Measurements from ENCODE around the gene MAGI2.

DNA sequence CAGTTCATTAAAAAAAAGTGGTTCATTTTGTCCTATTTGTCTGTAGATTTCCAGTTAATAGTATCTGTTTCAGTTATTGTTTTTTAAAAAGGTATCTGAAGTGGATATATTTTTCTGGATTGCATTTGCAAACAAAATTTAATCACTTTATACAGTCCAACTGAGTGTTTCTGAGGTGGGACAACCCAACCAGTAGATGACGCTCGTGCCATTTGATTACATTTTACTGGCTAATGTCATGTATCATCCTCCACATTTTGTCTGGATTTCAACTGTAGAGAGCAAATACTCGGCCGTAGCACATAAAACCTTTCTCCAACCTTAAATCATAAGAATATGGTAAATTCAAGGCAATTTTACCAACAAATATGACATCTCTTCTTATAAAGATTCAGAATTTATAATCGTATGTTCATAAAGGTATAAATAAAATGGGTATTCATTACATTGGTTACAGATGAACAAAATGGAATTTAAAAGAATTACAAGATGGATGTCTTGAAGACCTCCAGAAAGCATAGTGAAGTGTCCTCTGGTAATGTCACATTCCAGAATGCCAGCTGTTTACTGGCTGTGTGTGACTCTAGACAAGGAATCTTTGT, 865.9 kb downstream of the MAGI2 start:
- TF ChIP-seq, protein P1, sequence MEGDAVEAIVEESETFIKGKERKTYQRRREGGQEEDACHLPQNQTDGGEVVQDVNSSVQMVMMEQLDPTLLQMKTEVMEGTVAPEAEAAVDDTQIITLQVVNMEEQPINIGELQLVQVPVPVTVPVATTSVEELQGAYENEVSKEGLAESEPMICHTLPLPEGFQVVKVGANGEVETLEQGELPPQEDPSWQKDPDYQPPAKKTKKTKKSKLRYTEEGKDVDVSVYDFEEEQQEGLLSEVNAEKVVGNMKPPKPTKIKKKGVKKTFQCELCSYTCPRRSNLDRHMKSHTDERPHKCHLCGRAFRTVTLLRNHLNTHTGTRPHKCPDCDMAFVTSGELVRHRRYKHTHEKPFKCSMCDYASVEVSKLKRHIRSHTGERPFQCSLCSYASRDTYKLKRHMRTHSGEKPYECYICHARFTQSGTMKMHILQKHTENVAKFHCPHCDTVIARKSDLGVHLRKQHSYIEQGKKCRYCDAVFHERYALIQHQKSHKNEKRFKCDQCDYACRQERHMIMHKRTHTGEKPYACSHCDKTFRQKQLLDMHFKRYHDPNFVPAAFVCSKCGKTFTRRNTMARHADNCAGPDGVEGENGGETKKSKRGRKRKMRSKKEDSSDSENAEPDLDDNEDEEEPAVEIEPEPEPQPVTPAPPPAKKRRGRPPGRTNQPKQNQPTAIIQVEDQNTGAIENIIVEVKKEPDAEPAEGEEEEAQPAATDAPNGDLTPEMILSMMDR (conservative IDR thresholded peaks at IDR 0.05; ENCODE audit: low read depth, low read length), result peak; percentile 72
- no peak for TF ChIP-seq EZH2 (IDR thresholded peaks at IDR 0.05; ENCODE audit: borderline replicate concordance, low read depth, low read length, poor library complexity, severe bottlenecking)

Data from A673 (cell line).